C4-2B (cell line): Measurements from ENCODE around the gene REEP6.
"Not testable (repeated sequence)": the region's sequence is repeated elsewhere in the genome, so short reads cannot be mapped to it uniquely, and the experiment has no call there.

Experiments
- H3K27ac ChIP-seq: fragments of 450-650 bp; 2 replicates; pipeline ENCODE4 v1.5.1; 2017
- CTCF ChIP-seq: fragments of 450-650 bp; conservative IDR thresholded peaks from 2 replicates; pipeline ENCODE4 v1.5.1; 2017; ENCODE audit warnings: mild to moderate bottlenecking
- ZFX ChIP-seq: fragments of 450-650 bp; IDR thresholded peaks from 2 replicates; pipeline ENCODE4 v1.6.1; 2017

The REEP6 gene

GRCh38 chr19:1526979-1527649, 36.1 kb downstream of the REEP6 start:
- TF ChIP-seq ZFX: no peak
- no peak for TF ChIP-seq CTCF
- no peak overlapping the region for H3K27ac ChIP-seq

- TF ChIP-seq CTCF: no peak
- no peak overlapping the region for H3K27ac ChIP-seq
Measured at GRCh38 chr19:1527650-1528309, 36.8 kb downstream of the REEP6 start.

- no peak overlapping the region for H3K27ac ChIP-seq
Measured at GRCh38 chr19:1528596-1529429, 37.8 kb downstream of the REEP6 start.

GRCh38 chr19:1529430-1529816, 38.4 kb downstream of the REEP6 start:
- no peak overlapping the region for H3K27ac ChIP-seq
- no peak for TF ChIP-seq CTCF
- TF ChIP-seq ZFX: no peak

More at GRCh38 chr19:1528596-1529429, 37.8 kb downstream of the REEP6 start:
- TF ChIP-seq CTCF (no peak), ZFX (no peak)

GRCh38 chr19:1530856-1531255, 39.9 kb downstream of the REEP6 start:
- H3K27ac ChIP-seq: not testable (repeated sequence)

- no peak for TF ChIP-seq CTCF
- TF ChIP-seq ZFX: no peak
Measured at GRCh38 chr19:1531587-1531986, 40.6 kb downstream of the REEP6 start.

GRCh38 chr19:1532003-1532402, 41.0 kb downstream of the REEP6 start:
- TF ChIP-seq CTCF: no peak
- no peak for TF ChIP-seq ZFX
- H3K27ac ChIP-seq: no peak overlapping the region

More at GRCh38 chr19:1531587-1531986, 40.6 kb downstream of the REEP6 start:
- no peak overlapping the region for H3K27ac ChIP-seq
